ENCODE results near the gene ADCY5.

The ADCY5 gene

DNA sequence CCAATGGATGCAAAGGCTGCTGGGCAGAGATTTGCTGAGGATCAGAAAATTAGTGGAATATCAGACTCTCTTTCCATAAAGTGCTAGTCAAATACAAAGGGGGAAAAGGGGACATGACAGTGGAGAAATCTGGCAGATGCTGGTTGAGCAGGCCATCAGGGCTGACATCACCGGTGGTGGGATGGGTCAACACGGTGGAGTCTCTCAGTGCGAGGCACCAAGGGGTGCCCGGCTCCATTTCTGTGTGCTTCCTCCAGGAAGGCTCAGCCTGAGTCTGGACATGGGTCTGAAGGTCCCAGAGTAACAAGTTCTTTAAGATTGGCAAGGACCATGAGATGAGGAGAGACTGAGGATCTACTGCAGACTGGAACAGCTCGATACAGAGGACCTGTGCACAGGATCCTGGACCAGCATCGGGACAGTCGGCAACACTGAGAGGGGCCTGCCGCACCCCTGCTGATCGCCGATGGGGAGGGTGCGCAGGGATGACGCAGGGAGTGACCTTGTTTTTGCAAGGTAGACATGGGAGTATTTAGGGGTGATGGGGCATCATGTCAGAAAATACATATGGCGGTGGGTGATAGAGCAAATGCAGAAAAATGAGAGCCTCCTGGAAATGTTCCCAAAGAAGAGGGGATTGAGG is 154.5 kb downstream of the ADCY5 start:
- Histone ChIP-seq H3K9me3 (ENCODE audit: control insufficient read depth in 2 of 2, low read length in 2 of 2) (no peaks in the 10 kb centered on the region), H3K27ac (ENCODE audit: low read length) (no peak overlapping the region), H3K9ac (ENCODE audit: low read length in 2 of 2) (no peak overlapping the region), H3K27me3 (ENCODE audit: control insufficient read depth in 1 of 2, insufficient read depth in 2 of 2, low read length in 2 of 2) (no peaks in the 10 kb centered on the region), H3K4me3 (ENCODE audit: low read length in 2 of 2) (no peak overlapping the region), H3K36me3 (ENCODE audit: control insufficient read depth in 2 of 2, insufficient read depth in 2 of 2, low read length in 2 of 2) (peaks cover 60 to 69% of the 10 kb centered on the region in 2 donors), H3K4me1 (ENCODE audit: control insufficient read depth, insufficient read depth, low read length) (peaks cover 2% of the 10 kb centered on the region)

- Histone ChIP-seq H3K36me3 (ENCODE audit: control insufficient read depth in 2 of 2, insufficient read depth in 2 of 2, low read length in 2 of 2) (peaks cover 61 to 67% of the 10 kb centered on the region in 2 donors), H3K4me3 (ENCODE audit: low read length in 2 of 2) (no peak overlapping the region), H3K27ac (ENCODE audit: low read length) (no peak overlapping the region)
These were observed 156.3 kb downstream of the ADCY5 start for GRCh38 chr3:123292321-123293310.

DNA sequence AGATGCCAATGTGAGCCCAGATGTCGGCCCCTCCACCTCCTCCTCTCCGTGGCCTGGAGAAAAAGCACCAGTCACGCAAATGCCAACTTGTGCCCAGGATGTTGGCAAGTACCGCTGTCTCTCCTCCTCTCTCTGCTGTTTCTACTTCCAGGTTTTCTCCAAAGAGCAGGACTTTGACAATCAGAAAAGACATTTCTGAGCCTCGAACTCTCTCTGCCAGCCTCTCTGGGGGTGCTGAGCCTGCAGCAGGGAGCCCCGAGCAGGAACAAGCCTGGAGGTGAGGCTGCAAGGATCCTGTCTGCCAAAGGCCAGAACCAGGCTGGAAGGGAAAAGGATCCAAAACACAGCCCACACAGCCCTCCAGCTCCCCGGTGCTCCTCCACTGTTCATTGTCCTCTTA is 157.5 kb downstream of the ADCY5 start:
- no peak overlapping the region for H3K4me3 ChIP-seq (ENCODE audit: low read length in 2 of 2)
- H3K27me3 ChIP-seq (ENCODE audit: control insufficient read depth in 1 of 2, insufficient read depth in 2 of 2, low read length in 2 of 2): no peaks in the 10 kb centered on the region
- no peaks in the 10 kb centered on the region for H3K9me3 ChIP-seq (ENCODE audit: control insufficient read depth in 2 of 2, low read length in 2 of 2)
- H3K4me1 ChIP-seq (ENCODE audit: control insufficient read depth, insufficient read depth, low read length): peaks cover 2% of the 10 kb centered on the region
- H3K9ac ChIP-seq (ENCODE audit: low read length in 2 of 2): no peak overlapping the region
- H3K27ac ChIP-seq (ENCODE audit: low read length): no peak overlapping the region
- peaks cover 65 to 70% of the 10 kb centered on the region in 2 donors for H3K36me3 ChIP-seq (ENCODE audit: control insufficient read depth in 2 of 2, insufficient read depth in 2 of 2, low read length in 2 of 2)

More at GRCh38 chr3:123292321-123293310, 156.3 kb downstream of the ADCY5 start:
- H3K4me1 ChIP-seq (ENCODE audit: control insufficient read depth, insufficient read depth, low read length): peaks cover 2% of the 10 kb centered on the region
- H3K27me3 ChIP-seq (ENCODE audit: control insufficient read depth in 1 of 2, insufficient read depth in 2 of 2, low read length in 2 of 2): no peaks in the 10 kb centered on the region
- H3K9ac ChIP-seq (ENCODE audit: low read length in 2 of 2): no peak overlapping the region
- no peaks in the 10 kb centered on the region for H3K9me3 ChIP-seq (ENCODE audit: control insufficient read depth in 2 of 2, low read length in 2 of 2)

DNA sequence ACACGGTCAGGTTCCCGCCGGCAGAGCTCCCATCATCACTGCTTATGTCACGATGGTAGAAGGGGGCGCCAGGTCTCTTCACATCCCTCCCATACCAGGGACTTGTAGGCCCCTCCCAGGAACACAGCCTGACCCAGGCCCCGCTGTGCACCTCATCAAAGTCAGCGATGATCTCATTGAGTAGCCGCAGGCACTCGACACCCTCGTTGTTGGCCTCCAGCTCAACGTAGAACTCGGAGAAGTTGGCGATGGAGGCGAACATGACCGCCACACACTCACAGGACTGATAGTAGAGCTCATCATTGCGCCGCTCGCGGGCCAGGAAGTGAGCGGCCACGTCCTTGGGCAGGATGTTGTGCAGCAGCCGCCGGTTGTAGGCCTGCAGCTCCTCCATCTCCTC is 157.9 kb downstream of the ADCY5 start:
- no peak overlapping the region for H3K9ac ChIP-seq (ENCODE audit: low read length in 2 of 2)
- H3K4me3 ChIP-seq (ENCODE audit: low read length in 2 of 2): no peak overlapping the region
- peaks cover 2% of the 10 kb centered on the region for H3K4me1 ChIP-seq (ENCODE audit: control insufficient read depth, insufficient read depth, low read length)
- no peaks in the 10 kb centered on the region for H3K9me3 ChIP-seq (ENCODE audit: control insufficient read depth in 2 of 2, low read length in 2 of 2)
- H3K27ac ChIP-seq (ENCODE audit: low read length): peak overlapping the region; percentile 11
- no peaks in the 10 kb centered on the region for H3K27me3 ChIP-seq (ENCODE audit: control insufficient read depth in 1 of 2, insufficient read depth in 2 of 2, low read length in 2 of 2)
- peaks cover 63 to 72% of the 10 kb centered on the region in 2 donors for H3K36me3 ChIP-seq (ENCODE audit: control insufficient read depth in 2 of 2, insufficient read depth in 2 of 2, low read length in 2 of 2)

GRCh38 chr3:123290107-123290930 is 158.6 kb downstream of the ADCY5 start:
- Histone ChIP-seq H3K36me3 (ENCODE audit: control insufficient read depth in 2 of 2, insufficient read depth in 2 of 2, low read length in 2 of 2) (peaks cover 65 to 72% of the 10 kb centered on the region in 2 donors), H3K9ac (ENCODE audit: low read length in 2 of 2) (no peak overlapping the region), H3K4me1 (ENCODE audit: control insufficient read depth, insufficient read depth, low read length) (peaks cover 2% of the 10 kb centered on the region), H3K27ac (ENCODE audit: low read length) (no peak overlapping the region), H3K27me3 (ENCODE audit: control insufficient read depth in 1 of 2, insufficient read depth in 2 of 2, low read length in 2 of 2) (no peaks in the 10 kb centered on the region), H3K9me3 (ENCODE audit: control insufficient read depth in 2 of 2, low read length in 2 of 2) (no peaks in the 10 kb centered on the region), H3K4me3 (ENCODE audit: low read length in 2 of 2) (no peak overlapping the region)

DNA sequence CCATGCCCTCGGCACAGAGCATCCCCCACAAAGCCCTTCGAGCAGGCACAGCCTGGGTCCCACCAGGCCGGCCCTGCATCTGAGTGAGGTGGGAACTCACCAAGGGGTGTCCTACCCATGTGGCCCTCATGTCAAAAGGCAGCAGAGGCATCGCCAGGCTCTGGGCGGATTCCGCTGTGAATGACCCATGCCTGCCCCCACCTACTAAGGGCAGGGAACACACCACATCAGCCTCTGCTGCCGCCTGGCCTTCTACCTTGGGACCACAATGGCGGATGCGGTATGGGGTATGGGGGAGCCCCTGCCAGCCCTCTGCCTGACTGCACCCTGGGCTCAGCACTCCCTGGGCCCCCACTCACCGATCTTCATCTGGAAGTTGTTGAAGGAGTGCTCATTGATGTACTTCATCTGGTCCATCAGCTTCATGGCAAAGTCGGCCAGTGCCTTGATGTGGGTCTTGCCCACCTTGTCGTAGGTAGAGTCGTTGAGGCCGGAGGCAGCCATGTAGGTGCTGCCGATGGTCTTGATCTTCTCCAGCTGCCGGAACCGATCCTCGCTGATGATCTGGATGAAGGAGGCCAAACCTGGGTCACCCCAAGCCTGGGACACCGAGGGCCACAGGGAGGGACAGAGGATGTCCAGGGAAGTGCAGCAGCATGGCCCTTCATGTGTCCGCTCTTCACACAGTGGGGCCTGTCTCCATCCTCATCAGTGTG is 159.3 kb downstream of the ADCY5 start:
- Histone ChIP-seq H3K27me3 (ENCODE audit: control insufficient read depth in 1 of 2, insufficient read depth in 2 of 2, low read length in 2 of 2) (no peaks in the 10 kb centered on the region), H3K4me3 (ENCODE audit: low read length in 2 of 2) (no peak overlapping the region), H3K9ac (ENCODE audit: low read length in 2 of 2) (no peak overlapping the region), H3K4me1 (ENCODE audit: control insufficient read depth, insufficient read depth, low read length) (peaks cover 2% of the 10 kb centered on the region), H3K27ac (ENCODE audit: low read length) (no peak overlapping the region), H3K9me3 (ENCODE audit: control insufficient read depth in 2 of 2, low read length in 2 of 2) (no peaks in the 10 kb centered on the region), H3K36me3 (ENCODE audit: control insufficient read depth in 2 of 2, insufficient read depth in 2 of 2, low read length in 2 of 2) (peaks cover 71 to 76% of the 10 kb centered on the region in 2 donors)

DNA sequence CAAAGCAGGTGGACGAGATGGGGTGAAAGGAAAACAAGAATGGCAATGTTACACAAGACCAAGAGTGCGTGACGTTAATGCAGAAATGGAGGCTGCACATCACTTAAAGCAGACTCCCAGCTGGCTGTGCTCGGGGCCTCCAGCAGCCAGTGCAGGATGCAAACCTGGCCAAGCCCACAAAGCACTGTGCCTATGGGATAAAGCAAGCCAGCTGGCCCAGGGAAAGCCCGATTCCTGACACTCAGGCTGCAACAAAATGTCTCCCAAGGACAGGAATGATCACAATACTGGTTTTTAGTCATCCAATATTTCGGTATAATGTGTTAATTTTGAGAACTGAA is 161.0 kb downstream of the ADCY5 start:
- peaks cover 2% of the 10 kb centered on the region for H3K4me1 ChIP-seq (ENCODE audit: control insufficient read depth, insufficient read depth, low read length)
- H3K9me3 ChIP-seq (ENCODE audit: control insufficient read depth in 2 of 2, low read length in 2 of 2): no peaks in the 10 kb centered on the region
- H3K9ac ChIP-seq (ENCODE audit: low read length in 2 of 2): no peak overlapping the region
- H3K36me3 ChIP-seq (ENCODE audit: control insufficient read depth in 2 of 2, insufficient read depth in 2 of 2, low read length in 2 of 2): peaks cover 66 to 73% of the 10 kb centered on the region in 2 donors
- H3K27ac ChIP-seq (ENCODE audit: low read length): no peak overlapping the region
- H3K4me3 ChIP-seq (ENCODE audit: low read length in 2 of 2): no peak overlapping the region
- no peaks in the 10 kb centered on the region for H3K27me3 ChIP-seq (ENCODE audit: control insufficient read depth in 1 of 2, insufficient read depth in 2 of 2, low read length in 2 of 2)

DNA sequence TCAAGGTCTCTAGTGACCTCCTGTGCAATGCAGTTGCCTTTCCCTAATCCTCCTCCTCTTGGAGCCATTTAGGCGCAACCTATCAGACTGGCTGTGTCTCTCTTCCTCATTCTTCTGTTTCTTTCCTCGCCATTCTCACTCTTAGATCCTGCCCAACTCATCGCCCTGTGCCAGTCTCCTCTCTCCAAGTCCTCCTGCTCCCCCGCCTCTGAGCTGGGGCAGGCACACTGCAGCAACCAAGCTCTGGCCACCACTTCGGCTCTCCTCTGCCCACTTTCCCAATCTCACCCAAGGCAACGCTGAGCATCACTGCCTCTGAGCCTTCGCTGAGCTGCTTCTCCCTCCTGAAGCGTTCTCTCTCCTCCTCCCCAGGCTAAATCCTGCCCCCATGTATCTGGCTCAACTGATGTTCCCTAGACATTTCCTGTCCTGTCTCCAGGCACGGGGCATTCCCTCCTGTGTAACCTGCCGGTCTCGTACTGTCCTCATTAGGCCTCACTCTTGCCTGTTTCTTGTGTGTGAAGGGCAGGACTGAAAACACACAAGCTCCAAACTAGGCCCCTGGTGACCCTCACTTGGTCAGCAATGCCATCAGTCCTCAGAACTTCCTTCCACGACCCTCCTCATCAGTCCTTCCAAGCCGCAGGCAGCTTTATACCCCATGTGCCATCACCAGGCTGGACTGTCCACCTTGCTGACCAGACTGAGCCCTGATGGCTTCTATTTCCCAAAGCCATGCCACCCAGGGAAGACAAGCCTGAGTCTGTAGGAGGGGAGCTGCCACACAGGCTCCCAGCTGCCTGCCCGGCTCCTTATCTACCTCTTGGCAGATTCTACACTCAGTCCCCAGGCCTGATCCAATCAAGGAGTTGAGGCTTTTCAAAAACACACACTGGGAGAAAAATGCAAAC is 161.6 kb downstream of the ADCY5 start:
- Histone ChIP-seq H3K4me1 (ENCODE audit: control insufficient read depth, insufficient read depth, low read length) (peaks cover 2% of the 10 kb centered on the region), H3K9ac (ENCODE audit: low read length in 2 of 2) (no peak overlapping the region), H3K9me3 (ENCODE audit: control insufficient read depth in 2 of 2, low read length in 2 of 2) (no peaks in the 10 kb centered on the region), H3K27me3 (ENCODE audit: control insufficient read depth in 1 of 2, insufficient read depth in 2 of 2, low read length in 2 of 2) (no peaks in the 10 kb centered on the region), H3K27ac (ENCODE audit: low read length) (peak overlapping the region; percentile 18), H3K36me3 (ENCODE audit: control insufficient read depth in 2 of 2, insufficient read depth in 2 of 2, low read length in 2 of 2) (peaks cover 71 to 78% of the 10 kb centered on the region in 2 donors), H3K4me3 (ENCODE audit: low read length in 2 of 2) (no peak overlapping the region)

DNA sequence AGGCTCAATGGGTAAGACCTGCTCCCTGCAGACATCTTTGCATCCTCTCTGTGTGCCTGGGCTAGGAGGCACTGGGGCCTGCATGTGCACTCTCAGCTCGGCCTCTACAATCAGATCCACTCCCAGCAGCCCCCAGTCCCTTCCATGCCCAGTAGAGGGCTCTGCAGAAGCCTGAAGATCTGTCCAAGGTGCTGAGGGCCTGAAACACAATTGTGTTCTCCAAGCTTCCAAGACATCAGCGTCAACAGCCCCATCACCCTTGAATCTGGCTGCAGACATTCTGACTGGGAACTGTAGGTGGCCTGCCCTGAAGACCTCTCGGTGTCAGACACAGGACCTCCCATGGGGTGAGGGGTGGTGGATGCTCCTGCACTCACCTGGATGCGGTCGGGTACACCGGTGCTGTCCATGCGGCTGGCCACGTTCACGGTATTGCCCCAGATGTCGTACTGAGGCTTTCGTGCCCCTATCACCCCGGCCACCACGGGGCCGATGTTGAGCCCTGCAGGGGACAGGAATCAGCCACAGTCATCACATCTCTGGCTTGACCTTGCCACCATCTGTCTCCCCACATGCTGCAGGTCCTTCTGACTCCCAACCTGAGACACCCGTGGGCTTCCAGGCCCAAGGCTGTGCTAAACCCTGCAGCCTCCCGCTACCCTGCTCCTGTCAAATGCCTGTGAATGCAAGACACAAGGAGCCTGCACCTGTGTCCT is 162.4 kb downstream of the ADCY5 start:
- no peak overlapping the region for H3K27ac ChIP-seq (ENCODE audit: low read length)
- H3K27me3 ChIP-seq (ENCODE audit: control insufficient read depth in 1 of 2, insufficient read depth in 2 of 2, low read length in 2 of 2): no peaks in the 10 kb centered on the region
- no peak overlapping the region for H3K9ac ChIP-seq (ENCODE audit: low read length in 2 of 2)
- H3K36me3 ChIP-seq (ENCODE audit: control insufficient read depth in 2 of 2, insufficient read depth in 2 of 2, low read length in 2 of 2): peaks cover 69 to 77% of the 10 kb centered on the region in 2 donors
- H3K4me3 ChIP-seq (ENCODE audit: low read length in 2 of 2): no peak overlapping the region
- H3K4me1 ChIP-seq (ENCODE audit: control insufficient read depth, insufficient read depth, low read length): no peaks in the 10 kb centered on the region
- no peaks in the 10 kb centered on the region for H3K9me3 ChIP-seq (ENCODE audit: control insufficient read depth in 2 of 2, low read length in 2 of 2)

All from stomach smooth muscle (tissue), 2 donors.